Measurements from ENCODE around the gene CHMP4A. TPM values are rescaled to one million over a fixed set of nuclear protein-coding genes. Genes with fewer than 3 reads are reported as not detected.

The CHMP4A gene
- total and polyA plus RNA-seq, 2 of the 13 experiments (the other 11 are each of a cell fraction or from before 2014, with no cell fraction given) = 83.6 to 113 TPM

DNA sequence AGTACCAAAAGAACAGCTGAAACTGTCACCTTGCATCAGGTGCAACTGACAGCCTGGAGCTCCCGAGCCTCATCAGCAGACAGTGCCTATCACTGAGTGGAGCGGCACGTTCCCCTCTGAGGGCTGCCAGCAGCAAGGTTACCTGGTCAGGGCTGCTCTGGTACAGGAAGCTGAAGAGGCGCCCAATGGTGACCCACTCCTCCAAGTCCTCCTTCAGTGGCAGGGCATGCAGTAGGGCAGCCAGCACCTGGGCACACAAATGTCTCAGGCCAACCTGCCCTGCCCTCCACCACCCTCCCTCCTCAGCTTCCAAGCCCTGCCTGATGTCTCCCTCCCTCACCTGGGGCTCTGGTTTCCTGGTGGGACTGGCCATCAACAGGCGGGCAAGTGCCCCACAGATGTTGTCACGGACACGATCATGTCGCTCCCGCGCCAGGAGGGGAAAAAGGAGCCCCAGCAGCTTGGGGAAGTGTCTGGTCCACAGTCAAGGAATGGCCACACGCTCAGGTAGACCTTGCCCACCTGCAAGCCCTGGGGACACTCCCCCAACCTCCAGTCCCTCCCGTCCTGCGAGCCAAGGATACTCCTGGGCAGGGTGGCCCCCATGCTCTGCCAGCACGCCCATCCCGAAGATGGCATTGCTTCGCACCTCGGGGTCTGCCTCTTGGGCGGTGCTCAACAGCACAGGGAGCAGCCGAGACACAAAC is 31.8 kb downstream of the CHMP4A start (continued):
- TF ChIP-seq ZNF318 (CRISPR knock-in tag; IDR thresholded peaks at IDR 0.05) (0 out of 2 replicates have a peak, but pooled peaks have one; percentile 36), HES4 (CRISPR knock-in tag; IDR thresholded peaks at IDR 0.05; ENCODE audit: borderline replicate concordance) (0 out of 2 replicates have a peak, but pooled peaks have one; percentile 13), ATF7 (IDR thresholded peaks at IDR 0.05) (no peak), ATF7 (CRISPR knock-in tag; IDR thresholded peaks at IDR 0.05) (0 out of 2 replicates have a peak, but pooled peaks have one; percentile 32), POLR2A (IDR thresholded peaks at IDR 0.05; ENCODE audit: insufficient read depth in 1 of 2, low read depth in 2 of 2, low read length in 2 of 2) (0 out of 4 replicates have a peak, but pooled peaks of 1 of the 2 experiments have one; percentile 25), RBFOX2 (IDR thresholded peaks at IDR 0.05; ENCODE audit: low read depth, low read length) (peak; percentile 59), NFKBIZ (CRISPR knock-in tag; IDR thresholded peaks at IDR 0.05) (no peak), ZNF782 (CRISPR knock-in tag; IDR thresholded peaks at IDR 0.05; ENCODE audit: borderline replicate concordance) (0 out of 2 replicates have a peak, but pooled peaks have one; percentile 56), U2AF2 (IDR thresholded peaks at IDR 0.05; ENCODE audit: low read depth, low read length) (no peak), GTF3A (CRISPR knock-in tag; conservative IDR thresholded peaks at IDR 0.05) (0 out of 2 replicates have a peak, but pooled peaks have one; percentile 45), POLR2AphosphoS2 (IDR thresholded peaks at IDR 0.05; ENCODE audit: low read depth, low read length) (peak; percentile 20)
- TF ChIP-seq, protein P1, sequence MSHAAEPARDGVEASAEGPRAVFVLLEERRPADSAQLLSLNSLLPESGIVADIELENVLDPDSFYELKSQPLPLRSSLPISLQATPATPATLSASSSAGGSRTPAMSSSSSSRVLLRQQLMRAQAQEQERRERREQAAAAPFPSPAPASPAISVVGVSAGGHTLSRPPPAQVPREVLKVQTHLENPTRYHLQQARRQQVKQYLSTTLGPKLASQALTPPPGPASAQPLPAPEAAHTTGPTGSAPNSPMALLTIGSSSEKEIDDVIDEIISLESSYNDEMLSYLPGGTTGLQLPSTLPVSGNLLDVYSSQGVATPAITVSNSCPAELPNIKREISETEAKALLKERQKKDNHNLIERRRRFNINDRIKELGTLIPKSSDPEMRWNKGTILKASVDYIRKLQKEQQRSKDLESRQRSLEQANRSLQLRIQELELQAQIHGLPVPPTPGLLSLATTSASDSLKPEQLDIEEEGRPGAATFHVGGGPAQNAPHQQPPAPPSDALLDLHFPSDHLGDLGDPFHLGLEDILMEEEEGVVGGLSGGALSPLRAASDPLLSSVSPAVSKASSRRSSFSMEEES (CRISPR knock-in tag; IDR thresholded peaks at IDR 0.05) = no peak
- TF ChIP-seq, protein P2, sequence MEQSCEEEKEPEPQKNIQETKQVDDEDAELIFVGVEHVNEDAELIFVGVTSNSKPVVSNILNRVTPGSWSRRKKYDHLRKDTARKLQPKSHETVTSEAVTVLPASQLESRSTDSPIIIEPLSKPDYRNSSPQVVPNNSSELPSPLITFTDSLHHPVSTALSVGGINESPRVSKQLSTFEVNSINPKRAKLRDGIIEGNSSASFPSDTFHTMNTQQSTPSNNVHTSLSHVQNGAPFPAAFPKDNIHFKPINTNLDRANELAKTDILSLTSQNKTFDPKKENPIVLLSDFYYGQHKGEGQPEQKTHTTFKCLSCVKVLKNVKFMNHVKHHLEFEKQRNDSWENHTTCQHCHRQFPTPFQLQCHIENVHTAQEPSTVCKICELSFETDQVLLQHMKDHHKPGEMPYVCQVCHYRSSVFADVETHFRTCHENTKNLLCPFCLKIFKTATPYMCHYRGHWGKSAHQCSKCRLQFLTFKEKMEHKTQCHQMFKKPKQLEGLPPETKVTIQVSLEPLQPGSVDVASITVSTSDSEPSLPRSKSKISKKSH (CRISPR knock-in tag; IDR thresholded peaks at IDR 0.05; ENCODE audit: borderline replicate concordance) = peak; percentile 51; the same call in 1 of the 2 replicates
- TF ChIP-seq, protein P3, sequence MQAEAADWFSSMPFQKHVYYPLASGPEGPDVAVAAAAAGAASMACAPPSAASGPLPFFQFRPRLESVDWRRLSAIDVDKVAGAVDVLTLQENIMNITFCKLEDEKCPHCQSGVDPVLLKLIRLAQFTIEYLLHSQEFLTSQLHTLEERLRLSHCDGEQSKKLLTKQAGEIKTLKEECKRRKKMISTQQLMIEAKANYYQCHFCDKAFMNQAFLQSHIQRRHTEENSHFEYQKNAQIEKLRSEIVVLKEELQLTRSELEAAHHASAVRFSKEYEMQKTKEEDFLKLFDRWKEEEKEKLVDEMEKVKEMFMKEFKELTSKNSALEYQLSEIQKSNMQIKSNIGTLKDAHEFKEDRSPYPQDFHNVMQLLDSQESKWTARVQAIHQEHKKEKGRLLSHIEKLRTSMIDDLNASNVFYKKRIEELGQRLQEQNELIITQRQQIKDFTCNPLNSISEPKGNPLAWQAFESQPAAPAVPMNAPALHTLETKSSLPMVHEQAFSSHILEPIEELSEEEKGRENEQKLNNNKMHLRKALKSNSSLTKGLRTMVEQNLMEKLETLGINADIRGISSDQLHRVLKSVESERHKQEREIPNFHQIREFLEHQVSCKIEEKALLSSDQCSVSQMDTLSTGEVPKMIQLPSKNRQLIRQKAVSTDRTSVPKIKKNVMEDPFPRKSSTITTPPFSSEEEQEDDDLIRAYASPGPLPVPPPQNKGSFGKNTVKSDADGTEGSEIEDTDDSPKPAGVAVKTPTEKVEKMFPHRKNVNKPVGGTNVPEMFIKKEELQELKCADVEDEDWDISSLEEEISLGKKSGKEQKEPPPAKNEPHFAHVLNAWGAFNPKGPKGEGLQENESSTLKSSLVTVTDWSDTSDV (CRISPR knock-in tag; IDR thresholded peaks at IDR 0.05) = peak; percentile 57; the same call in 1 of the 2 replicates

Measured in HepG2 (cell line).